ENCODE results near the gene CIP2A. TPM values are rescaled to one million over a fixed set of nuclear protein-coding genes. Genes with fewer than 3 reads are reported as not detected.

Gene CIP2A
- total and polyA plus RNA-seq, 2 of the 4 experiments (the other 2 are of a cell fraction), result 8.5 to 27.8 TPM

- DNase-seq (no peak), ATAC-seq (ENCODE audit: low read depth) (no peak)
- no peak overlapping the region for H2AK5ac ChIP-seq (ENCODE audit: low read depth, low read length)
- H3K9me3 ChIP-seq (ENCODE audit: control insufficient read depth, insufficient read depth, low read length), result no peaks in the 10 kb centered on the region
- no peak overlapping the region for H3K18ac ChIP-seq (ENCODE audit: low read depth, low read length)
- H3K23ac ChIP-seq (ENCODE audit: low read depth, low read length), result no peak overlapping the region
- no peak overlapping the region for H3K14ac ChIP-seq (replicated peaks; ENCODE audit: low read depth, low read length)
- CTCF ChIA-PET, result interaction anchor here (0.8 kb wide), 1 partner anchor 49 kb away, joined by 3 read pairs; no protein-coding TSS in a partner anchor
- no peak overlapping the region for H3K4me2 ChIP-seq (ENCODE audit: low read depth, low read length)
- no peak overlapping the region for H2AFZ ChIP-seq (replicated peaks; ENCODE audit: low read length, poor library complexity)
- no peak overlapping the region for H2BK5ac ChIP-seq (ENCODE audit: low read depth, low read length, poor library complexity, severe bottlenecking)
- no peaks in the 10 kb centered on the region for H3K4me1 ChIP-seq (ENCODE audit: control insufficient read depth, insufficient read depth, low read length)
- H4K8ac ChIP-seq (ENCODE audit: low read depth in 2 of 2, low read length in 2 of 2), result no peak overlapping the region
- H3K56ac ChIP-seq (ENCODE audit: extremely low read depth, insufficient read depth, low read length), result no peak overlapping the region
- no peak overlapping the region for H4K5ac ChIP-seq (ENCODE audit: low read depth, low read length)
- no TSS peak for BruUV-seq (replicated peaks)
- H2BK15ac ChIP-seq (ENCODE audit: low read depth, low read length), result no peak overlapping the region
- H3K4ac ChIP-seq (ENCODE audit: low read depth, low read length), result no peak overlapping the region
- intact Hi-C loops (cut with micrococcal nuclease), result no loop called here
- H3K79me1 ChIP-seq (ENCODE audit: low read depth in 1 of 2, low read length in 2 of 2), result no peaks in the 10 kb centered on the region
- H3K4me3 ChIP-seq (ENCODE audit: insufficient read depth, low read depth, low read length), result no peak overlapping the region
- in situ Hi-C loops (cut with MboI; ENCODE audit: low sequenced_read_pairs), result no loop called here
- H4K91ac ChIP-seq (ENCODE audit: insufficient read depth, low read depth, low read length), result no peak overlapping the region
- no peaks in the 10 kb centered on the region for H3K9me1 ChIP-seq (ENCODE audit: insufficient read depth, low read length)
- no peak overlapping the region for H3K27ac ChIP-seq (ENCODE audit: insufficient read depth, low read length)
- H2AK9ac ChIP-seq (replicated peaks; ENCODE audit: low read depth, low read length, poor library complexity), result no peak overlapping the region
- no CpG with 5 or more reads among the region's 4 CpGs for WGBS, 2 experiments (ENCODE audit: extremely low coverage in 2 of 2, insufficient read length in 1 of 2)
- POLR2A ChIA-PET (ENCODE audit: unreplicated experiment), result no interaction called here
- H3K36me3 ChIP-seq (ENCODE audit: control insufficient read depth, insufficient read depth, low read length), result no peaks in the 10 kb centered on the region
- H3K27me3 ChIP-seq (ENCODE audit: control insufficient read depth, insufficient read depth, low read length), result no peaks in the 10 kb centered on the region
- no peak overlapping the region for H3K9ac ChIP-seq (ENCODE audit: low read depth, low read length)
- no peak overlapping the region for H2BK120ac ChIP-seq (ENCODE audit: low read depth, low read length)
- H2BK20ac ChIP-seq (ENCODE audit: low read depth, low read length), result no peak overlapping the region
- dilution Hi-C loops (cut with HindIII; ENCODE audit: low sequenced_read_pairs, unreplicated experiment), result no loop called here
- no peak for TF ChIP-seq MXI1 (IDR thresholded peaks at IDR 0.05; ENCODE audit: borderline replicate concordance, low read depth, low read length)
- TF ChIP-seq BHLHE40 (IDR thresholded peaks at IDR 0.05; ENCODE audit: low read depth, low read length), result no peak
- no peak for TF ChIP-seq SMC3 (IDR thresholded peaks at IDR 0.05; ENCODE audit: low read depth, low read length)
- no peak for TF ChIP-seq ELK1 (IDR thresholded peaks at IDR 0.05; ENCODE audit: borderline replicate concordance, low read depth, low read length)
- no peak for TF ChIP-seq NFE2L2 (IDR thresholded peaks at IDR 0.05; ENCODE audit: low read depth, low read length)
- no peak for TF ChIP-seq FOS (IDR thresholded peaks at IDR 0.05; ENCODE audit: low read depth, low read length)
- TF ChIP-seq RCOR1 (IDR thresholded peaks at IDR 0.05; ENCODE audit: insufficient replicate concordance, low read length), result no peak
- no peak for TF ChIP-seq MAFK (IDR thresholded peaks at IDR 0.05; ENCODE audit: low read depth, low read length)
- TF ChIP-seq CTCF (conservative IDR thresholded peaks at IDR 0.05; ENCODE audit: low read depth, low read length), result no peak
- TF ChIP-seq RAD21 (IDR thresholded peaks at IDR 0.05; ENCODE audit: low read length), result no peak
- TF ChIP-seq USF2 (IDR thresholded peaks at IDR 0.05; ENCODE audit: low read depth, low read length), result no peak
- TF ChIP-seq RFX5 (IDR thresholded peaks at IDR 0.05; ENCODE audit: low read depth, low read length), result no peak
- TF ChIP-seq CEBPB (IDR thresholded peaks at IDR 0.05; ENCODE audit: low read depth, low read length), result no peak
- TF ChIP-seq POLR2A (IDR thresholded peaks at IDR 0.05; ENCODE audit: low read depth, low read length), result no peak
- no peak for TF ChIP-seq MAZ (IDR thresholded peaks at IDR 0.05; ENCODE audit: borderline replicate concordance, low read depth, low read length)
- TF ChIP-seq CHD1 (IDR thresholded peaks at IDR 0.05; ENCODE audit: low read depth, low read length), result no peak
- no peaks in the 10 kb centered on the region for H4K20me1 ChIP-seq (ENCODE audit: insufficient read depth, low read length)
Observed at GRCh38 chr3:108538083-108538482, 51.2 kb downstream of the CIP2A start.
